ENCODE data around the gene SKAP1. TPM values are rescaled to one million over a fixed set of nuclear protein-coding genes. Genes with fewer than 3 reads are reported as not detected.

Gene SKAP1
- total RNA-seq, 1 experiment from 2014 or later = 1.3 TPM

DNA sequence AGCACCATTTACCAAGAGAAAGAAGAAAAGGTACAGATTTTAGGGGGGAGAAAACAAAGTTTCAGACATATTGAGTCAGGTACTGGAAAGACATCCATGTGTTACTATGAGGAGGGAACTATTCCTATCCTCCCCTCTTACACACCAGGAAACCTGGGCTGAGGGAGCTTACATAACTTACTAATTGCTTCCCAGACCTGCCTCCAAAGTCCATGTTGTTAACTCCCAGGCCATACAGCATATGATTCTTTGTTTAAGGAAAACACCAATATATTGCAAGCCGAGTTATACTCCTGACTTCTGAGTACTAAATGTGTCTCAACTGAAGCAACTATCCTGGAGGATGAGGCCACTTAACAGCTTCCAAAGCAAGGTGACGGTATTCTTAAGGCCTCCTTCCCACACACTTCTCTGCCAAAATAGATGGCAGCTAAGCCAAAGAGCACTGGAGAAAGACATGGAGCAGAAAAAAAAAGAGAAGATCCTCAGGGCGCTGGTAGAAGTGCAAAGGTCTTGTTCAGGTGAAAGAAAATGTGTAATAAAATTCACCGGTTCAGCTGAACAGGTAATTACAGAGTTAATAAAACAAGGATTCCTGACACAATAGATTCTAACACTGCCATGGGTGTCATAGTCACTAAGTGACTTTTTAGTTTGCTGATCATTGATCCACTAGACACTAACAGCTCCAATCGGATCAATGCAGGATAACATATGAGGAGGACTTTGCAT, 151.1 kb downstream of the SKAP1 start:
- no peaks in the 10 kb centered on the region for H3K36me3 ChIP-seq
- H3K27ac ChIP-seq = no peak overlapping the region
- H3K4me1 ChIP-seq (replicated peaks) = no peaks in the 10 kb centered on the region
- DNase-seq (ENCODE audit: low read depth in 1 of 2, low spot score in 2 of 2) = no peak
- no peak overlapping the region for H3K4me3 ChIP-seq
- H3K9me3 ChIP-seq (replicated peaks) = no peaks in the 10 kb centered on the region
- peaks cover 16% of the 10 kb centered on the region for H3K27me3 ChIP-seq (replicated peaks)

DNA sequence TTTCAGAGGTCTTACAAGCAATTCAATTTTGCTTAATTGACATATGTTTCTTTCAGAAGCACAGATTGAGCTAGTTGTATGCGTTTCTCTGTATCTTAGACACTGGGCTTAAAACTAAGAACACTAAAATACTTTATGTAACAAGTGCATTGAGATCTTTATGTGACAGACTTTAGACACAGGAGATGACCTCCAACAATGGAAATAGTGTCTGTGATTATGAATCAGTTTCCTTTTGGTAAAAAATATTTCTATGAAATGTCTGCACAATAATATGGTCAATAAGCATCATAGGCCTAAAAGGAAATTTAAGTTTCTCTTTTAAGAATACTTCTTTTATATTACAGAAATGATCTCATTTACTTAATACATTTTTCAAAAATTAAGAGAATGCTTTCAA, 153.2 kb downstream of the SKAP1 start:
- no peaks in the 10 kb centered on the region for H3K9me3 ChIP-seq (replicated peaks)
- H3K4me1 ChIP-seq (replicated peaks) = no peaks in the 10 kb centered on the region
- no peak overlapping the region for H3K4me3 ChIP-seq
- peaks cover 13% of the 10 kb centered on the region for H3K27me3 ChIP-seq (replicated peaks)
- no peak for DNase-seq (ENCODE audit: low read depth in 1 of 2, low spot score in 2 of 2)
- no peak overlapping the region for H3K27ac ChIP-seq
- no peaks in the 10 kb centered on the region for H3K36me3 ChIP-seq

DNA sequence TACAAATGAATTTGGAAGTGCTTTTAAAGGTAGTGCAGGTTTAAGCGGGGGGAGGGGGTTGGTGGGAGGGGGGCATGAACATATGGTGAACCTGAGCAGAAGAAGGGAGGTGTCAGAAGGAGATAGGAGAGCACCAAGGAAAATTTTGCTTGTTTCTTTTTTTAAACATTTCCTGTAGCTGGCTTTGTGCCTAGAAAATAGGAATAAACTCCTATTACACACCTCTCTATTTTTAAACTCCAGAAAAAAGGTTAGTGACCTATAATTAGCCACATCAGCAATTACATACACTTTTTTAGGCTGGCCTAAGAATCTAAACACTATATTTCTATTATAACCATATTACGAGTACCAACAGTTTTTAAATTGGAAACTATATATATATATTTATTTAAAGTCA, 159.1 kb downstream of the SKAP1 start:
- no peaks in the 10 kb centered on the region for H3K9me3 ChIP-seq (replicated peaks)
- no peak for DNase-seq (ENCODE audit: low read depth in 1 of 2, low spot score in 2 of 2)
- no peaks in the 10 kb centered on the region for H3K4me1 ChIP-seq (replicated peaks)
- no peak overlapping the region for H3K27ac ChIP-seq
- no peak overlapping the region for H3K4me3 ChIP-seq
- no peaks in the 10 kb centered on the region for H3K36me3 ChIP-seq
- peaks cover 18% of the 10 kb centered on the region; the same call in 1 of the 2 replicates for H3K27me3 ChIP-seq (replicated peaks)

DNA sequence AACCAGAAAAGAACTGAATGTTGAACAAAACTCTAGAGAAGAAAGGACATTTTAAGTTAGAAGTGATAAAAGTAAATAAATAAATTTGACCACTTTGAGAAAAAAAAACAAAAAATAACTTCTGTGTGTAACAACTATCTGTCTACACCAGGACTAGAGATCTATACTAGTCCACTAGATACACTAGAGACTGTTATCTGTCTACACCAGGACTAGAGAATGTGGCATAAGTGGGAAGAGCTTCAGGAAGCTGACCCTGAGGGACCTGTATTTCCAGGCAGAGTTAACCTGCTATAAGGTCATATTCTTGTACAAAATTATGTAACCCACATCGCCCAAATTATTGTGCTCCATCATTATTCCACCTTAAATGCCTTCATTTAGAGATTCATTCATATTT, 160.8 kb downstream of the SKAP1 start:
- Histone ChIP-seq H3K36me3 (no peaks in the 10 kb centered on the region), H3K9me3 (replicated peaks) (no peaks in the 10 kb centered on the region), H3K4me3 (no peak overlapping the region), H3K27me3 (replicated peaks) (peaks cover 9% of the 10 kb centered on the region; the same call in 1 of the 2 replicates), H3K27ac (no peak overlapping the region), H3K4me1 (replicated peaks) (no peaks in the 10 kb centered on the region)
- no peak for DNase-seq (ENCODE audit: low read depth in 1 of 2, low spot score in 2 of 2)

DNA sequence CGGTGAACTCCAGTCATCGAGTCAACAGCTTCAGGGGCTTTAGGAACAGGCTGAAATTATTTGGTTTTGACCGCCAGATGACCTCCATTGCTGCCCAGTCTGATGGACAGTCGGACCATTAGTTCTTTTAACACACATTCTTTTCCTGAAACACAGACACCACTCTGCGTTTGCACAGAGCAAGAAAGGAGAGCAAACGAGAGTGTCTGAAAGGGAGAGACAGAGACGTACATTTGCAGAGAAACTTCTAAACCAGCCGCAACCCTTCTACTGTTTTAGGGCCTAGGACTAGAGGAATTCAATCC, 166.3 kb downstream of the SKAP1 start:
- Histone ChIP-seq H3K36me3 (no peaks in the 10 kb centered on the region), H3K27me3 (replicated peaks) (no peaks in the 10 kb centered on the region), H3K9me3 (replicated peaks) (no peaks in the 10 kb centered on the region), H3K4me3 (no peak overlapping the region), H3K27ac (no peak overlapping the region), H3K4me1 (replicated peaks) (no peaks in the 10 kb centered on the region)
- DNase-seq (ENCODE audit: low read depth in 1 of 2, low spot score in 2 of 2) = no peak

DNA sequence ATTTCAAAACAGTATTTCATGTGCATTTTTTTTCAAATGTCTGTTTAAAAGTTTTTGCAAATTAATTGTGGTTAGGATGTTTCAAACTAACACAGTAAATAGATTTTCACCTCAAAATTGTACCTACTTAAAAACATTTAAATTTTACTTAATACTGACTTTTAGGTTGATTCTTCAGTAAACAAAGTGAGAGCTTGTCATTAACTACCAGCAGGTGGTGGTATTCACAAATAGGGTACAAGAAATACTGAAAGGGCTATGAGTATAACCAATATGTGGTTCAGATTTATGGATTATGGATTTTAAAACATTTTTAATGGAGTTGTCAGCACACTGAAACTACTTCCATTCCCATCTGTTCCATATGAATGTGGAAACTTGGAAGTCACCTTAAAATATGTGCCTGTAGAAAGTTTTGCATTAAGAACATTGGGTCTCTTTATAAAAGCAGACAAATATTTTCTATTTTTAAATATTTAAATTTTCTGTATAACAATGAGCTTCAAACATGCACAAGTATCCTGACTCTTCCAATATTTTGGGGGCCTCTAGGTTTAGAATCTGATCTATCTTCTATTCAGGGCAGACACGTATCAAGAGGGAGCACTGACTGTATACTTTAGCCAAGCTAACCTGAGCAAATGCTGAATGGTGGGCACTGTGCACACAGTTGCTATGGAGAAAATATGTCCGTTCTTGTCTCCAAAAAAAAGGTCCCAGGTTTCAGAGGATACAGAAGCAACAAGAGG, 166.9 kb downstream of the SKAP1 start:
- H3K4me3 ChIP-seq = no peak overlapping the region
- H3K27me3 ChIP-seq (replicated peaks) = no peaks in the 10 kb centered on the region
- no peaks in the 10 kb centered on the region for H3K4me1 ChIP-seq (replicated peaks)
- H3K9me3 ChIP-seq (replicated peaks) = no peaks in the 10 kb centered on the region
- H3K27ac ChIP-seq = no peak overlapping the region
- no peak for DNase-seq (ENCODE audit: low read depth in 1 of 2, low spot score in 2 of 2)
- no peaks in the 10 kb centered on the region for H3K36me3 ChIP-seq

DNA sequence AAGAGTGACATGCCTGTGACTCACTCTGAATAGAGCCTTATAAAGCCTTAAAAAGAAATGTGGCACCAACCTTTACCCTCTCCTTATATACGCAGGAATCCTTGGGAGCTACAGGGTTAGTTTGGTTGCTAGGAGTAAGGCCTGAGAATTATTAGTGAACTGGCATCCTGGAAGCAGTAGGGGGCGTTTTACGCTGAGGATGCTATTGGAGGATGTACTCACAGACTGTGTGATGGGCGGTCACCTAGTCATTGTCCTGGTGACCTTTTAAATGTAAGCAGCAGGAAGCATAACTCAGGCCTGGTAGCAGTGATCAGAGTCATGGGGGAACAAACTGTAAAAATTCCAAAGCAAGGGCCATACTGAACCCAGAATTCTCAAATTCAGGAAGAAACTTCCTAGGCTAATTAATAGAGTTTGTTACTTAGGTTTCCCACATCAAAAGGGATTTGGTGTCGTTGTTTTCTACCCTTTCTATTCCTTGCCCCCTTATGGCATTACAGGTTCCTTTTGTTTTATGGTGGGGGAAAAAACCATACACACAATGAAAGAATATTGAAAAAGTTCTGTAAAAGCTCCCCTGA, 168.6 kb downstream of the SKAP1 start:
- no peaks in the 10 kb centered on the region for H3K4me1 ChIP-seq (replicated peaks)
- H3K9me3 ChIP-seq (replicated peaks) = no peaks in the 10 kb centered on the region
- no peak overlapping the region for H3K4me3 ChIP-seq
- H3K36me3 ChIP-seq = no peaks in the 10 kb centered on the region
- no peak overlapping the region for H3K27ac ChIP-seq
- DNase-seq (ENCODE audit: low read depth in 1 of 2, low spot score in 2 of 2) = no peak
- H3K27me3 ChIP-seq (replicated peaks) = no peaks in the 10 kb centered on the region

DNA sequence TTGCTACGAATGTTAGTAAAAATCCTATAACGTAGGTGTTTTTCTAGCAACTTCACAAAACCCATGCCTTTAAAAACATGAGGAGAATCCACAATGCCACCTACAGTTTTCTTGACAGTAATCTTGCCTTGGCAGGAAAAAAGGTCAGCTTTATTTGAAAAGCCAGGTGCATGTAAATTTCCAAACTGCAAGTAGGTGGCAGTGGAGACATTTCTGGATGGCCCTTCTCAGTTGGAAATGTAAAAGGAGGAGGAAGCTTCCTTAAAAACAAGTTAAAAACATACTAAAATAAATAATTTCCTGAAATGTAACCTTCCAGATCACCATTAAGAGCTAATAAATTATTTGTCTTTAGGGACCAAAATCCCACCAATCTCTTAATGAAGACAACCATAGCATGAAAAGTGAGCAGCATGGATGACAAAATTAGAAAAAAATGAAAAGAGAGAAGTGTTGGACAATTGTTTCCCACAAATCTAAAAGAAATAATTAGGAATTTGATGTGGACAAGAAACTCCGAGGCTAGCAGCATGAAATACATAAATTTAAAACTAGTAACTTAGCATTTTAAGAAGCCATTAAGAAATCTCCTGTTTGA, 170.2 kb downstream of the SKAP1 start:
- Histone ChIP-seq H3K9me3 (replicated peaks) (no peaks in the 10 kb centered on the region), H3K4me1 (replicated peaks) (no peaks in the 10 kb centered on the region), H3K36me3 (no peaks in the 10 kb centered on the region), H3K4me3 (no peak overlapping the region), H3K27me3 (replicated peaks) (no peaks in the 10 kb centered on the region), H3K27ac (no peak overlapping the region)
- DNase-seq (ENCODE audit: low read depth in 1 of 2, low spot score in 2 of 2) = peak in 1 of 2 experiments; percentile 20

DNA sequence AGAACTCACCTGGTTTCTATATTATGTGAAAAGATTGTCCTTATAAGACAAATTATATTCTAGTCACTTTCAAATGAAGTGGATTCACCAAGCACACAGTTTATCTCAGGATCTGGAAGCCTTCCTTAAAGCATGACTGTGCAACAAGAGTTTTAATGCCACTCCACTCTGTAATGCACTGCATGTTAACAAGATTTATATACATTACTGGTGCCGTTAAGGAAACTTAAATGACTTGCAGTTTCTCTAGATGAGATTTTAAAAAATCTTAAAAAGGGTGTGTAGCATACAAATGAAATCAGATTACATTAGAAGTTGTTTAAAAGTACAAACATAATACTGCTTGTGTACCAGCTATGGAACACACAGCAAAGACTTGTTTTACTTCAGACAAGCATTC, 171.7 kb downstream of the SKAP1 start:
- H3K27ac ChIP-seq = no peak overlapping the region
- DNase-seq (ENCODE audit: low read depth in 1 of 2, low spot score in 2 of 2) = no peak
- no peaks in the 10 kb centered on the region for H3K9me3 ChIP-seq (replicated peaks)
- H3K4me3 ChIP-seq = no peak overlapping the region
- H3K27me3 ChIP-seq (replicated peaks) = no peaks in the 10 kb centered on the region
- H3K36me3 ChIP-seq = no peaks in the 10 kb centered on the region
- no peaks in the 10 kb centered on the region for H3K4me1 ChIP-seq (replicated peaks)

DNA sequence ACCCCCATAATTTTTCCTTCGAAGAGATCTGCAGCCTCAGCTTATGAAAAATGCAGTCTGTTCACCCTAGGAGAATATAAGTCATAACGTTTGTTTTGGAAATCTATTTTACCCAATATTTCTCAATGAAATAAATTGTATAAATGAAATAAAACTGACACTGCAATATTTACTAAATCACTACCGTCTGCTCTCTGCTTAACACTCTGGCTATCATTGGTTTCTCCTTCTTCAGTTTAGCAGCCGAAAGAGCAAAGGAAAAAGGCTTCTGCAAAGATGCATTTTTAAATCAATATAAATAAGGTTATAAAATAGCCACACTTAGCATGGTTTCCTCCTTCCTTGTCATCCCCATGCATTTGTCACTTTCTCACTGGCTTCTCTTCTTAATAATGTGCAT, 174.3 kb downstream of the SKAP1 start:
- Histone ChIP-seq H3K36me3 (no peaks in the 10 kb centered on the region), H3K4me3 (no peak overlapping the region), H3K27ac (no peak overlapping the region), H3K27me3 (replicated peaks) (no peaks in the 10 kb centered on the region), H3K9me3 (replicated peaks) (no peaks in the 10 kb centered on the region), H3K4me1 (replicated peaks) (no peaks in the 10 kb centered on the region)
- DNase-seq (ENCODE audit: low read depth in 1 of 2, low spot score in 2 of 2) = no peak

DNA sequence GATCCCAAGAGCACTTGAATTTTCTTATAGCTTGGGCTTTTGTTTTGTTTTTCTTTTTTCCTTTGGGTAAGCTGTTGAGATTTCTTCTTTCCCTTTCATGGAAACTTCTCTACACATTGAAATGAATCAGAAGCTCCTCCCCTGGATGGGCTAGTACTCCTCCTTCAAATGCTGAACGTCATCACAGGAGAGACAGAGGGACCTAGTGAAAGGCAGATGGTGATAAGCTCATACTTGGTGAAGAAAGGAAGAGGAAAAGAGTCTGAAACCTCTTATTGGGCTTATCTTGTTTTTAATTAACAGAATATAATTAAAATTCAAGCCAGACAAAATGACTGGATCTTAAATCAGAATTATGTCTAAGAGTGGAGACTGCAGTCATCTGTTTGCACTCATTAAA, 175.1 kb downstream of the SKAP1 start:
- Histone ChIP-seq H3K4me3 (no peak overlapping the region), H3K27ac (no peak overlapping the region), H3K36me3 (no peaks in the 10 kb centered on the region), H3K27me3 (replicated peaks) (no peaks in the 10 kb centered on the region), H3K9me3 (replicated peaks) (no peaks in the 10 kb centered on the region), H3K4me1 (replicated peaks) (no peaks in the 10 kb centered on the region)
- DNase-seq (ENCODE audit: low read depth in 1 of 2, low spot score in 2 of 2) = peak in 1 of 2 experiments; percentile 17

DNA sequence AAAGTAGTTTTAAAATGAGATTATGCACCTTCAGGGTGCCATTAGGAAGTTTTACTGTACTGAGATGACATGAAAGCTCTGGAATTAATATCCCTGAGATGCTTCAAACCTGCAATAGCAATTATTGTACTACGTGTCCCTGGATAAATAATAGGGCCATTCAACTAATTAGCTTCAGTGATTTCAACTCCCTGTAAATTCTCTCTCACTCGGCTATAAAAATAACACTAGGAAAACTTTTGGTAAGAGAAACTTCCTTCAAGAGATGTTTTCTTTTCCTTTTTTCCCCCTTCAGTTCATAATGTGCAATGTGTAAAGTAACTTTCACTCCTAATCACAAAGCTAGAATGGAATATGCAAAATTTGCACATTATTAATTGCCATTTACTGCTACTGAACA, 176.0 kb downstream of the SKAP1 start:
- no peak for DNase-seq (ENCODE audit: low read depth in 1 of 2, low spot score in 2 of 2)
- no peaks in the 10 kb centered on the region for H3K27me3 ChIP-seq (replicated peaks)
- H3K27ac ChIP-seq = no peak overlapping the region
- H3K4me3 ChIP-seq = no peak overlapping the region
- no peaks in the 10 kb centered on the region for H3K36me3 ChIP-seq
- H3K9me3 ChIP-seq (replicated peaks) = no peaks in the 10 kb centered on the region
- no peaks in the 10 kb centered on the region for H3K4me1 ChIP-seq (replicated peaks)

DNA sequence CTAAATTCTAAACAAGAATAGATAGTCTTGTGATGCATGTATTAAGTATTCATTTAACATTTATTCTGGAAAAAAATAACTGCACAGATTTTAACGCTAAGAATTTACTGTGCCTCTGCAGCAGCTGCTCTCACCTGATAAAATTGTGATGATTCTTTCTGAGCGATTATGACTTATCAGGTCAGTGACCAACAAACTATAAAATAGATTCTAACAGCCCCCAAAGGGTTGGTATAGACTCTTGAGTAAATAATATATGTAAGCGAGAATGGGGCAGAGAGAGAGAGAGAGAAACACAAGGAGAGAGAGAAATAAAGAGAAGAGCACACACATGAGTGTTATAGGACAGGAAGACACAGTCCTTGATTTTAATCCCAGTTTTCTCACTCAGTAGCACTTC, 178.1 kb downstream of the SKAP1 start:
- DNase-seq (ENCODE audit: low read depth in 1 of 2, low spot score in 2 of 2) = no peak
- no peaks in the 10 kb centered on the region for H3K9me3 ChIP-seq (replicated peaks)
- no peaks in the 10 kb centered on the region for H3K36me3 ChIP-seq
- no peak overlapping the region for H3K4me3 ChIP-seq
- H3K27me3 ChIP-seq (replicated peaks) = no peaks in the 10 kb centered on the region
- H3K4me1 ChIP-seq (replicated peaks) = peaks cover 3% of the 10 kb centered on the region
- H3K27ac ChIP-seq = no peak overlapping the region

DNA sequence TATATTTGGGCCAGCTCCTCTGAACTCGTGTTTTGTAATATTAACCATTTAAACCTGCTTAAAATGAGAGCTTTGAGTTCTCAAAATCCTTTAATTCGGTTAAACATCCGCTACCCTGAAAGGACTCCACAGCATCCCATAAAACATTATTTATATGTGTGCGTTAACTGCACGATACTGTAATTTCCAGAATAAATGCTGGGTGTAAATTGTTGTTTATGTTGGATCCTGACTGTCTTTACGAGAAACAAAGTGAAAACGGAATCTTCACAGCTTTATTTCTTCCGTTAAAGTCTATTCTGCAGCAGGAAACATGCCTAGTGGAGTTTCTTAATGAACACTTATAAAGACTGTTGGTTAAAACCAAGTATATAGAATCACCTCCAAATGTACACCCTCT, 179.1 kb downstream of the SKAP1 start:
- H3K36me3 ChIP-seq = no peaks in the 10 kb centered on the region
- no peak for DNase-seq (ENCODE audit: low read depth in 1 of 2, low spot score in 2 of 2)
- H3K27ac ChIP-seq = no peak overlapping the region
- peaks cover 13% of the 10 kb centered on the region for H3K4me1 ChIP-seq (replicated peaks)
- no peaks in the 10 kb centered on the region for H3K9me3 ChIP-seq (replicated peaks)
- H3K4me3 ChIP-seq = no peak overlapping the region
- H3K27me3 ChIP-seq (replicated peaks) = no peaks in the 10 kb centered on the region

Data from SJSA1 (cell line).